ENCODE measurements around the gene HPSE2. TPM values are rescaled to one million over a fixed set of nuclear protein-coding genes. Genes with fewer than 3 reads are reported as not detected.

HPSE2 gene
- total and polyA plus RNA-seq, 7 experiments from 2014 or later = not detected

GRCh38 chr10:98920360-98920759 lies 315.3 kb downstream of the HPSE2 start:
- Mint-ChIP-seq H3K9me3 (peaks cover 0 to 2% (median 0%) of the 10 kb centered on the region in 11 donors), H3K27me3 (no peaks in the 10 kb centered on the region), H3K4me3 (no peak overlapping the region), H3K36me3 (no peaks in the 10 kb centered on the region), H3K4me1 (no peaks in the 10 kb centered on the region), H3K27ac (no peak overlapping the region)
- Histone ChIP-seq H3K27ac (ENCODE audit: low read depth, low read length) (no peak overlapping the region), H3K27me3 (ENCODE audit: control insufficient read depth in 2 of 2, insufficient read depth in 2 of 2, low read length in 2 of 2) (no peaks in the 10 kb centered on the region), H3K4me1 (ENCODE audit: control insufficient read depth in 2 of 2, insufficient read depth in 2 of 2, low read length in 2 of 2) (no peaks in the 10 kb centered on the region), H3K9me3 (ENCODE audit: control insufficient read depth in 2 of 3, low read length in 3 of 3) (no peaks in the 10 kb centered on the region), H3K4me3 (ENCODE audit: low read length) (no peak overlapping the region), H3K36me3 (ENCODE audit: control insufficient read depth in 2 of 3, insufficient read depth in 3 of 3, low read length in 3 of 3) (no peaks in the 10 kb centered on the region)
- CTCF ChIA-PET = no interaction called here
- intact Hi-C loops (cut with micrococcal nuclease) = no loop called here
- ATAC-seq (no peak), DNase-seq (no peak)
- POLR2A ChIA-PET = no interaction called here

GRCh38 chr10:98919899-98920298 lies 315.8 kb downstream of the HPSE2 start:
- Histone ChIP-seq H3K27me3 (ENCODE audit: control insufficient read depth in 2 of 2, insufficient read depth in 2 of 2, low read length in 2 of 2) (no peaks in the 10 kb centered on the region), H3K36me3 (ENCODE audit: control insufficient read depth in 2 of 3, insufficient read depth in 3 of 3, low read length in 3 of 3) (no peaks in the 10 kb centered on the region), H3K9me3 (ENCODE audit: control insufficient read depth in 2 of 3, low read length in 3 of 3) (no peaks in the 10 kb centered on the region), H3K27ac (ENCODE audit: low read depth, low read length) (no peak overlapping the region), H3K4me1 (ENCODE audit: control insufficient read depth in 2 of 2, insufficient read depth in 2 of 2, low read length in 2 of 2) (no peaks in the 10 kb centered on the region), H3K4me3 (ENCODE audit: low read length) (no peak overlapping the region)
- Mint-ChIP-seq H3K36me3 (no peaks in the 10 kb centered on the region), H3K9me3 (peaks cover 0 to 2% (median 0%) of the 10 kb centered on the region in 11 donors), H3K4me3 (no peak overlapping the region), H3K4me1 (no peaks in the 10 kb centered on the region), H3K27ac (no peak overlapping the region), H3K27me3 (no peaks in the 10 kb centered on the region)
- DNase-seq (no peak), ATAC-seq (no peak)
- intact Hi-C loops (cut with micrococcal nuclease) = no loop called here
- CTCF ChIA-PET = no interaction called here
- POLR2A ChIA-PET = no interaction called here

GRCh38 chr10:98917828-98918227 lies 317.8 kb downstream of the HPSE2 start:
- intact Hi-C loops (cut with micrococcal nuclease) = no loop called here

GRCh38 chr10:98916526-98917125 lies 319.0 kb downstream of the HPSE2 start:
- Histone ChIP-seq H3K4me3 (ENCODE audit: low read length) (no peak overlapping the region), H3K4me1 (ENCODE audit: control insufficient read depth in 2 of 2, insufficient read depth in 2 of 2, low read length in 2 of 2) (no peaks in the 10 kb centered on the region), H3K27ac (ENCODE audit: low read depth, low read length) (no peak overlapping the region), H3K36me3 (ENCODE audit: control insufficient read depth in 2 of 3, insufficient read depth in 3 of 3, low read length in 3 of 3) (no peaks in the 10 kb centered on the region), H3K9me3 (ENCODE audit: control insufficient read depth in 2 of 3, low read length in 3 of 3) (no peaks in the 10 kb centered on the region), H3K27me3 (ENCODE audit: control insufficient read depth in 2 of 2, insufficient read depth in 2 of 2, low read length in 2 of 2) (no peaks in the 10 kb centered on the region)
- no peaks in the 10 kb centered on the region for H3K27me3 Mint-ChIP-seq
- no peak overlapping the region for H3K27ac Mint-ChIP-seq
- DNase-seq (no peak), ATAC-seq (no peak)
- H3K9me3 Mint-ChIP-seq = peaks cover 0 to 2% (median 0%) of the 10 kb centered on the region in 11 donors
- CTCF ChIA-PET = no interaction called here
- H3K4me3 Mint-ChIP-seq = no peak overlapping the region
- no peaks in the 10 kb centered on the region for H3K4me1 Mint-ChIP-seq
- POLR2A ChIA-PET = no interaction called here
- H3K36me3 Mint-ChIP-seq = no peaks in the 10 kb centered on the region
- intact Hi-C loops (cut with micrococcal nuclease) = no loop called here

More at GRCh38 chr10:98917828-98918227, 317.8 kb downstream of the HPSE2 start:
- ChIA-PET CTCF (no interaction called here), POLR2A (no interaction called here)
- H3K4me3 Mint-ChIP-seq = no peak overlapping the region
- H3K27me3 ChIP-seq (ENCODE audit: control insufficient read depth in 2 of 2, insufficient read depth in 2 of 2, low read length in 2 of 2) = no peaks in the 10 kb centered on the region
- H3K27ac Mint-ChIP-seq = no peak overlapping the region
- H3K27me3 Mint-ChIP-seq = no peaks in the 10 kb centered on the region
- ATAC-seq = no peak
- H3K36me3 ChIP-seq (ENCODE audit: control insufficient read depth in 2 of 3, insufficient read depth in 3 of 3, low read length in 3 of 3) = no peaks in the 10 kb centered on the region
- H3K9me3 ChIP-seq (ENCODE audit: control insufficient read depth in 2 of 3, low read length in 3 of 3) = no peaks in the 10 kb centered on the region
- H3K36me3 Mint-ChIP-seq = no peaks in the 10 kb centered on the region
- DNase-seq = no peak
- H3K27ac ChIP-seq (ENCODE audit: low read depth, low read length) = no peak overlapping the region
- peaks cover 0 to 2% (median 0%) of the 10 kb centered on the region in 11 donors for H3K9me3 Mint-ChIP-seq
- no peaks in the 10 kb centered on the region for H3K4me1 Mint-ChIP-seq
- no peak overlapping the region for H3K4me3 ChIP-seq (ENCODE audit: low read length)
- no peaks in the 10 kb centered on the region for H3K4me1 ChIP-seq (ENCODE audit: control insufficient read depth in 2 of 2, insufficient read depth in 2 of 2, low read length in 2 of 2)

GRCh38 chr10:98915911-98916310 lies 319.7 kb downstream of the HPSE2 start:
- no peaks in the 10 kb centered on the region for H3K27me3 ChIP-seq (ENCODE audit: control insufficient read depth in 2 of 2, insufficient read depth in 2 of 2, low read length in 2 of 2)
- H3K4me3 ChIP-seq (ENCODE audit: low read length) = no peak overlapping the region
- no peak for DNase-seq
- POLR2A ChIA-PET = no interaction called here
- no peak overlapping the region for H3K27ac ChIP-seq (ENCODE audit: low read depth, low read length)
- no peak for ATAC-seq
- H3K36me3 Mint-ChIP-seq = no peaks in the 10 kb centered on the region
- no peaks in the 10 kb centered on the region for H3K4me1 ChIP-seq (ENCODE audit: control insufficient read depth in 2 of 2, insufficient read depth in 2 of 2, low read length in 2 of 2)
- no peaks in the 10 kb centered on the region for H3K27me3 Mint-ChIP-seq
- no peak overlapping the region for H3K4me3 Mint-ChIP-seq
- no peaks in the 10 kb centered on the region for H3K4me1 Mint-ChIP-seq
- no peaks in the 10 kb centered on the region for H3K9me3 ChIP-seq (ENCODE audit: control insufficient read depth in 2 of 3, low read length in 3 of 3)
- H3K9me3 Mint-ChIP-seq = peaks cover 0 to 6% (median 0%) of the 10 kb centered on the region in 11 donors
- no peak overlapping the region for H3K27ac Mint-ChIP-seq
- intact Hi-C loops (cut with micrococcal nuclease) = no loop called here
- H3K36me3 ChIP-seq (ENCODE audit: control insufficient read depth in 2 of 3, insufficient read depth in 3 of 3, low read length in 3 of 3) = no peaks in the 10 kb centered on the region
- CTCF ChIA-PET = no interaction called here

GRCh38 chr10:98910546-98910945 lies 325.1 kb downstream of the HPSE2 start:
- Histone ChIP-seq H3K27ac (ENCODE audit: low read depth, low read length) (no peak overlapping the region), H3K9me3 (ENCODE audit: control insufficient read depth in 2 of 3, low read length in 3 of 3) (no peaks in the 10 kb centered on the region), H3K4me3 (ENCODE audit: low read length) (no peak overlapping the region), H3K4me1 (ENCODE audit: control insufficient read depth in 2 of 2, insufficient read depth in 2 of 2, low read length in 2 of 2) (no peaks in the 10 kb centered on the region), H3K36me3 (ENCODE audit: control insufficient read depth in 2 of 3, insufficient read depth in 3 of 3, low read length in 3 of 3) (no peaks in the 10 kb centered on the region), H3K27me3 (ENCODE audit: control insufficient read depth in 2 of 2, insufficient read depth in 2 of 2, low read length in 2 of 2) (no peaks in the 10 kb centered on the region)
- no peaks in the 10 kb centered on the region for H3K4me1 Mint-ChIP-seq
- H3K4me3 Mint-ChIP-seq = no peak overlapping the region
- ChIA-PET POLR2A (no interaction called here), CTCF (no interaction called here)
- H3K36me3 Mint-ChIP-seq = no peaks in the 10 kb centered on the region
- intact Hi-C loops (cut with micrococcal nuclease) = no loop called here
- ATAC-seq (no peak), DNase-seq (no peak)
- H3K27ac Mint-ChIP-seq = no peak overlapping the region
- H3K27me3 Mint-ChIP-seq = peaks cover 0 to 6% (median 0%) of the 10 kb centered on the region in 5 donors
- peaks cover 0 to 10% (median 0%) of the 10 kb centered on the region in 11 donors for H3K9me3 Mint-ChIP-seq

GRCh38 chr10:98910048-98910447 lies 325.6 kb downstream of the HPSE2 start:
- no peaks in the 10 kb centered on the region for H3K36me3 Mint-ChIP-seq
- Histone ChIP-seq H3K4me1 (ENCODE audit: control insufficient read depth in 2 of 2, insufficient read depth in 2 of 2, low read length in 2 of 2) (no peaks in the 10 kb centered on the region), H3K27me3 (ENCODE audit: control insufficient read depth in 2 of 2, insufficient read depth in 2 of 2, low read length in 2 of 2) (no peaks in the 10 kb centered on the region), H3K9me3 (ENCODE audit: control insufficient read depth in 2 of 3, low read length in 3 of 3) (no peaks in the 10 kb centered on the region), H3K36me3 (ENCODE audit: control insufficient read depth in 2 of 3, insufficient read depth in 3 of 3, low read length in 3 of 3) (no peaks in the 10 kb centered on the region), H3K4me3 (ENCODE audit: low read length) (no peak overlapping the region), H3K27ac (ENCODE audit: low read depth, low read length) (no peak overlapping the region)
- CTCF ChIA-PET = no interaction called here
- no peaks in the 10 kb centered on the region for H3K4me1 Mint-ChIP-seq
- peaks cover 0 to 10% (median 0%) of the 10 kb centered on the region in 11 donors for H3K9me3 Mint-ChIP-seq
- no peak for DNase-seq
- intact Hi-C loops (cut with micrococcal nuclease) = no loop called here
- no peak overlapping the region for H3K4me3 Mint-ChIP-seq
- peaks cover 0 to 6% (median 0%) of the 10 kb centered on the region in 5 donors for H3K27me3 Mint-ChIP-seq
- ATAC-seq = no peak
- POLR2A ChIA-PET = no interaction called here
- H3K27ac Mint-ChIP-seq = no peak overlapping the region
